Measurements from ENCODE around the gene RXFP4.

DNA sequence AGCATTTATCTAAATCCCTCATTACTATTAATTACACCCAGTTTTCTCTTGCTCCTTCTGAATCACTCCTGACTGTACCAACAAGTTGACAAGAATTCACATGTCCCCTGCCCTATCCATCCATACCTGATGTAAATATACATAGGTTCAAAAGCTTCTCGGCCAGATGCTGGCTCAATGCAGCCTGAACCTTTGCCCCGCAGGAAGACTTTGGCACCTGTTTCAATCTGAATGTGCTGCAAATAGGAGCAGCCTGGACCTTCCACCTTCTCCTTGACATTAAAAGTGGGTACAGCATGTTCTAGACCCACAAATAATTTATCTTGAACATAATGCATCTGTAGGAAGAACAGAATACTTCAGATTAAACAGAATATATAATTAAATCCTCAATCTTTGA, 15.9 kb upstream of the RXFP4 start:
- no peak for TF ChIP-seq CTCF (IDR thresholded peaks at IDR 0.05 in 2 of 3, conservative IDR thresholded peaks at IDR 0.05 in 1 of 3; ENCODE audit: insufficient read depth in 2 of 3, low read depth in 1 of 3, low read length in 3 of 3)
- TF ChIP-seq, protein P1, sequence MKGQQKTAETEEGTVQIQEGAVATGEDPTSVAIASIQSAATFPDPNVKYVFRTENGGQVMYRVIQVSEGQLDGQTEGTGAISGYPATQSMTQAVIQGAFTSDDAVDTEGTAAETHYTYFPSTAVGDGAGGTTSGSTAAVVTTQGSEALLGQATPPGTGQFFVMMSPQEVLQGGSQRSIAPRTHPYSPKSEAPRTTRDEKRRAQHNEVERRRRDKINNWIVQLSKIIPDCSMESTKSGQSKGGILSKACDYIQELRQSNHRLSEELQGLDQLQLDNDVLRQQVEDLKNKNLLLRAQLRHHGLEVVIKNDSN (CRISPR knock-in tag; IDR thresholded peaks at IDR 0.05): no peak
- no peak for TF ChIP-seq FOSL1 (tag; conservative IDR thresholded peaks at IDR 0.05)
- TF ChIP-seq TAF1 (IDR thresholded peaks at IDR 0.05; ENCODE audit: control insufficient read depth, extremely low read depth, insufficient read depth, low read length, severe bottlenecking): no peak
- TF ChIP-seq RFX1 (IDR thresholded peaks at IDR 0.05): no peak
- no peak for TF ChIP-seq ARID2 (IDR thresholded peaks at IDR 0.05)
- no peak for TF ChIP-seq ZFP36 (IDR thresholded peaks at IDR 0.05; ENCODE audit: low read depth, low read length, partially characterized antibody)
- TF ChIP-seq RCOR1 (IDR thresholded peaks at IDR 0.05; ENCODE audit: borderline replicate concordance in 1 of 2, low read depth in 2 of 2, low read length in 2 of 2): no peak
- TF ChIP-seq C11orf30 (IDR thresholded peaks at IDR 0.05; ENCODE audit: low read depth): no peak
